Cardiac septum (tissue), 1 donor: ENCODE measurements around the gene FSTL5. TPM values are rescaled to one million over a fixed set of nuclear protein-coding genes. Genes with fewer than 3 reads are reported as not detected.

ENCODE experiments used
- DNase-seq: peaks from one replicate; pipeline ENCODE4 v3.0.0-alpha.2; 2020; ENCODE audit warnings: low spot score
- intact Hi-C: fragments of 100-400 bp; cut with DNase I; formaldehyde crosslinking; loops from one replicate; pipeline ENCODE4 v1.14.0; 2022
- total RNA-seq: library from RNA; stranded (reverse); fragmentation: NEBNext Ultra II Directional; extraction: Animal tissue kit (Norgen Biotek cat#: 25700); gene quantifications from one replicate; pipeline ENCODE4 v1.2.1, GENCODE V29; 2021
- donor health status: DM: no; HTN: no; CAD: no.

FSTL5 gene
- total RNA-seq, 1 donor from 2014 or later = not detected

GRCh38 chr4:161538941-161539340 lies 624.9 kb downstream of the FSTL5 start:
- intact Hi-C loops = no loop called here
- DNase-seq = no peak

- intact Hi-C loops = no loop called here
Observed at GRCh38 chr4:161530710-161531109, 633.1 kb downstream of the FSTL5 start.

DNA sequence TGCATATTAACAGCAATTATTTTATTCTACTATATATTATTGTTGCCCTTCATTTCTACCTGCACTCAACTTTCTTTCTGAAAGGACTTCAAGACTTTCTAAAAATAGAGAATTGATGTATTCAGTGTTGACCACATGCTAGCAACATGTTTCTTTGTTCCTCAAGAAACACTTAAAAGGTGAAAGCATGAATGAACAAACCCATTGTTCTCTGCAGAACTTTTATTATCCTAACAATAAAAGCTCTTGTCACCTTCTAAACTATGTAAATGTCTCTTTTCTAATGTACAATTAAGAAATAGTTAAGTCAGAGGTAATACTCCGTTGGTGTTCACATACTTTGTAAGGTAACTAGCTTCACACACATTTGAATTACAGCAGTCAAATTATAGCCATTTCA lies 638.7 kb downstream of the FSTL5 start:
- DNase-seq = no peak
- intact Hi-C loops = no loop called here

More at GRCh38 chr4:161530710-161531109, 633.1 kb downstream of the FSTL5 start:
- no peak for DNase-seq

GRCh38 chr4:161522031-161522430 lies 641.8 kb downstream of the FSTL5 start:
- DNase-seq = no peak
- intact Hi-C loops = no loop called here

DNA sequence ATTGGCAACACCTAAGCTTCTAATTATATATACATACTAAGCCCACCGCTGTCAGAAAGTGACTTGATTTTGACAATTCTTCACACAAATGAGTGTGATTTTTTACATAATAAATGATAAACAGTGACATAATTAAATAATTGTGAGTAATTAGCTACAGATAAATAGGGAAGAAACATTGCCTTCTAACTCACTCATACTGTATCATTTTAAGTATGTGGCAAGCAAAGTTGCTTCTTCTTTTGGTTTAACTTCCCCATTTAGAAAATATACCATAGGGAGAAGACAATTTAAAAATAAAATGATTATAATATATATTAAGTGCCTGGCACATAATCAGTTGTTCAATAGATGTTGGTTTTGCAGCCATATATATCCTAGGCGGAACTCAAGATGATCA lies 644.2 kb downstream of the FSTL5 start:
- no peak for DNase-seq
- intact Hi-C loops = no loop called here

- intact Hi-C loops = no loop called here
- no peak for DNase-seq
Observed at GRCh38 chr4:161517941-161518340, 645.9 kb downstream of the FSTL5 start.

GRCh38 chr4:161505141-161505540 lies 658.7 kb downstream of the FSTL5 start:
- intact Hi-C loops = no loop called here
- no peak for DNase-seq

- intact Hi-C loops = no loop called here
- DNase-seq = no peak
Observed at GRCh38 chr4:161498155-161498554, 665.6 kb downstream of the FSTL5 start.

- DNase-seq = no peak
- intact Hi-C loops = no loop called here
Observed at GRCh38 chr4:161486461-161486860, 677.3 kb downstream of the FSTL5 start.

DNA sequence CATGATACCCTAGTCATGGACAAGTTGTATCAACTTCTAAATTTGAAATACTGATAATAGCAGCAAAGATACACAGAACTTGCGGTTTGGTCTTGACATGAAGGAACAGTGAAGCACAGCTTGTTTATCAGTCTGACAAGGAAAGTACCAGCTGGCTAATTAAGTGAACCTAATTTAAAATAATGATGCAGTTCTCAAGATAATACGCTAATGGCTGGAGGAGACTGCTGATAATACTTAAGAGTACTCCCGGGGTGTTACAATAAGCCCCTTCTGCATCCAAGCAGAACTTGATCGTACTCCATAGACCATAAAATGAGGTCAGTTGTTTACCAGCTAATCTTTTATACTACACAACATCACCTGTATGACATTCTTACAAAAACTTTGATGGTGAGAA lies 697.5 kb downstream of the FSTL5 start:
- intact Hi-C loops = no loop called here
- DNase-seq = no peak

DNA sequence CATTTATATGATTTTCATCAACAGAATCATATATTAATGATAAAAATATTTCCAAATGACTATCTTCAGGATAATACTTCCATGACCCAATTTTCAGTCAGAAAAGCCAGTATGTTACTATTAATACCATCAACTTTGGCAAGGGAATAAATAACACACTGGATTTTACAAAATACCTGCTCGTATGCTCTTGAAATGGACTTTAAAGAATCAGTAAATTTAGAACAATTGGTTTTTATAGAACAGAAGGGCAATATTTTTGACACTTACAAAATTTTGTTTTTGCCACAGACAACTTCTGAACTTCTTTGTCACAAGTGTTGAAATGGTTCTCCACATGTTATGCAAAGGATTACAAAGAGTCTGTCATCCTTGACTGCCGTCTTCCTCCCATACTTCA lies 700.4 kb downstream of the FSTL5 start:
- intact Hi-C loops = no loop called here
- no peak for DNase-seq

GRCh38 chr4:161457906-161458305 lies 705.9 kb downstream of the FSTL5 start:
- intact Hi-C loops = no loop called here
- no peak for DNase-seq

DNA sequence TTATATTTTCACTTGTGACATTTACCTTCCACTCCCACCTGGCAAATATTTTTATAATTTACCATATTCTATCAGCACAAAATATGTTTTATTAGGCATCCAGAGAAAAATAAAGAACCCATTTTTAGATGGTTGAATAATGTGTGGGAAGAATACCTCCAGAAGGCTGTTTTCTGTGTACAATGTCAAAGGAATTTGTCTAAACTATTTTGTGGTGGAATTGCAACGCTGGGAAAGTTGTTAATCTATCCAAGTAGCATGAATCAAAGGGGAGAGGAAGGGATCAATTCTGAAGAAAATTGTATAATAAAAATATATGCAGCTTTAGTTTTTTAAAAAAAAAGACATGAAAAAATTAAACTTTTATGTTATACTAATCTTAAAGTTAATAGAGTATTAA lies 706.5 kb downstream of the FSTL5 start:
- no peak for DNase-seq
- intact Hi-C loops = no loop called here

- intact Hi-C loops = no loop called here
- DNase-seq = no peak
Observed at GRCh38 chr4:161454860-161455259, 708.9 kb downstream of the FSTL5 start.

DNA sequence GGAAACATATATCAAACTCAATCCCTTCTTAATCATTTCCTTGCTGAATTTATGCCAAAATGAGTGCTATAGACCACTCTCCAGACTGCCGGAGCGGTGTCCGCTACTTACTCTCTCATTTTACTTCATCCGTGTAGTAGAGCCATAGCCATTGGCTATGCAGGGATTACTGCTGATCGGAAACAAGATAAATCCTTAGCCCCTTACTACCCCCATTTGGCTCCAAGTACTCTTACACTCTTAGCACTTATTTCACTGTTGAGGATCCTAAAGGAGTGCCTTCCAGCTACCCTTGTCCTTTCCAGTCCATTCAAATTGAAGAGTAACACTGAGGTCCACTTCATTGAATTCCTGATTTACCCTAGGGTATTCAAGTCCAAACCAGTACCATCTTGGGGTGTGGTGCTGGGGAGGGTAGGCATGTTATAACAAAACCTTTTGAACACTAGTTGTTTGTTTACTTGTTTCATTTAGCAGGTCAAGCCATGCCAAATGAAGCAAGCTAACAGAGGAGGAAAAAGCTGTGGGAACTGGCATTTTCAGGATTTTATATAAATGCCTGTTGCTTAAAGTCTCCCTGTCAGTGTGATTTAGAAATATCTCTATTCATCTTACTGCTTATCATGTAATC lies 715.1 kb downstream of the FSTL5 start:
- no peak for DNase-seq
- intact Hi-C loops = no loop called here

- intact Hi-C loops = no loop called here
- no peak for DNase-seq
Observed at GRCh38 chr4:161444626-161445025, 719.2 kb downstream of the FSTL5 start.

DNA sequence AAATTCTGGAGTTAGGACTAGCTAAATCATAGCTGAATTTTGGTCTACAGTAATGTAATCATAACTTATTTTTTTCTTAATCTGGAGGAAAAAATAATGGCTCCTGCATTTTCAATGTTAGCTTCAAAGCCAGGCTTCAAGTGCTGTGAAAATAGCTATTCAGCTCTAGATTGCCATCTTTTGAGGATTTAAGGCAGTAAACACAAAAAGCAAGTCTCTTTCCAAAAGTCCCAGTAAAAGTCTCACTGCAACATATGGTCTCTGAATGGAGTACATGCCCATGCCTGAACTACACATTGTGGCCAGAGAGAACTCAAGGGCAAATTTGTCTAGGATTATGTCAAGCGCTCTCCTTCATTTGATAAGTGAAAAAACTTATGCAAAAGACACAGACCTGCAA lies 720.9 kb downstream of the FSTL5 start:
- DNase-seq = no peak
- intact Hi-C loops = no loop called here

DNA sequence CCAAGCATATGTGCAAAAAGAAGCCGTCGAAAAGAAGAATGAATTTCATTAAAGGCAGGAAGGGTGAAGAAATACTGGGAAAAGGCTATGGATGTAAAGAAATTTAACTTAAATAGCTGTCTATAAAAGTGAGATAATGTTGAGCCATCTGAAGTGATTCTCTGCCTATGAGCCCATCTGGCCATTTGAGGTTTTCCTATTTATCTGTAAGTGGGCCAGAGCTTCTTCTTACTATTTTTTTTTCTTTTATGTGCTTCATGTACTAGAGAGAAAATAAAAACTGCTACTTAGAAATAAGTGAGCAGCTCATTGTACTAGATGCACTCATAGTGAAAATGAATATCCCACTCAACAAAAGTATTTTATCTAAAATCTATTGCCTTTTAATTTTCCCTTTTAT lies 725.7 kb downstream of the FSTL5 start:
- DNase-seq = no peak
- intact Hi-C loops = no loop called here

DNA sequence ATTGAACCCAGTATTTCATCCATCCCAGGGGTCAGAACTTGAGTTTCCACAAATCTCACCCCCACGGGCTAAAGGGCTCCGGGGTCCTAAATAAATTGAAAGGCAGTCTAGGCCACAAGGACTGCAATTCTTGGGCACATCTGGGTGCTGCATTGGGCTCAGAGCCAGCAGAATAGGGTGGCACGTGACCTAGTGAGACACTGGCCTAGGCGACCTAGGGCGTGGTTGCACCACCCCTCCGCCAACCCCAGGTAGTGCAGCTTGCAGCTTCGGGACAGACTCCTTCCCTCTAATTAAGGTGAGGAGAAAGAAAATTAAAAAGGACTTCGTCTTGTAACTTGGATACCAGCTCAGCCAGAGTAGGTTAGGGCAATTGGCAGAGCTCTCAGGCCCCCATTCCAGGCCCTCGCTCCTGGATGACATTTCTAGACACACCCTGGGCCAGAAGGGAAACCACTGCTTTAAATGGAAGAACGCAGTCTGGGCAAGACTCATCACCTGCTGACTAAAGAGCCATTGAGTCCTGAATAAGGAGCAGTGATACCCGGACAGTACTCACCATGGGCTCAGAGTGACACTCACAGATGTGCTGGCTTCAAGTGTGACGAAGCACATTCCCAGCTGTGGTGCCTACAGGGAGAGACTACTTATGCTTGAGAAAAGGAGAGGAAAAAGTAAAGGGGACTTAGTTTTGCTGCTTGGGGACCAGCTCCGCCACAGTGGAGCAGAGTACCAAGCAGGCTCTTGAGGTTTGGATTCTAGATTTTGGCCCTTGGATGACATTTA lies 735.4 kb downstream of the FSTL5 start:
- intact Hi-C loops = no loop called here

DNA sequence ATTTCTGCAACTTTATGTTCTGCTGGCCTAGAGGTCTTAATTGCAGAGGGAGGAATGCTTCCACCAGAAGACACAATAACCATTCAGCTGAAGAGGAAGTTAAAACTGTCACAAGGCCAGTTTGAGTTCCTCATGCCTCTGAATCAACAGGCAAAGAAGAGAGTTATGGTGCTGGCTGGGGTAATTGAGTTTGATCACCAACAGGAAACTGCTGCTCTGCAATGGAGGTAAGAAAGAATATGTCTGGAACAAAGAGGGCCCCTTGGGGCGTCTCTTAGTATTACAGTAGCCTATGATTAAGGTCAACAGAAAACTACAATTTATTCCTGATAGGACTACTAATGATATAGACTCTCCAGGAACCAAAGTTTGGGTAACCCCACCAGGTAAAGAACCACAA lies 744.0 kb downstream of the FSTL5 start:
- intact Hi-C loops = no loop called here

More for the DNA sequence above, 735.4 kb downstream of the FSTL5 start:
- DNase-seq = no peak

DNA sequence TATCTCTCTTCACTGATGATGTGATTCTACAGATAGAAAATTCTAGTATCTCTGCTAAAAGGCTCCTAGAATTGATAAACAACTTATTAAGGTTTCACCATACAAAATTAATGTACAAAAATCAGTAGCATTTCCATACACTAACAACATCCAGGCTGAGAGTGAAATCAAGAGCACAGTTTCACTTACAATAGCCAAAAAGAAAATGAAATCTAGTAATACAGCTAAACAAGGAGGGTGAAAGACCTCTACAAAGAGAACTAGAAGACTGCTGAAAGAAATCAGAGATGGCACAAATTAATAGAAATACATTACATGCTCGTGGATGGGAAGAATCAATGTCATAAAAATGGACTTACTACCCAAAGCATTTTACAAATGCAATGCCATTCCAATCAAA lies 751.9 kb downstream of the FSTL5 start:
- intact Hi-C loops = no loop called here
- DNase-seq = no peak

More for the DNA sequence above, 744.0 kb downstream of the FSTL5 start:
- no peak for DNase-seq
